ENCODE results near the gene DSCAML1.

DNA sequence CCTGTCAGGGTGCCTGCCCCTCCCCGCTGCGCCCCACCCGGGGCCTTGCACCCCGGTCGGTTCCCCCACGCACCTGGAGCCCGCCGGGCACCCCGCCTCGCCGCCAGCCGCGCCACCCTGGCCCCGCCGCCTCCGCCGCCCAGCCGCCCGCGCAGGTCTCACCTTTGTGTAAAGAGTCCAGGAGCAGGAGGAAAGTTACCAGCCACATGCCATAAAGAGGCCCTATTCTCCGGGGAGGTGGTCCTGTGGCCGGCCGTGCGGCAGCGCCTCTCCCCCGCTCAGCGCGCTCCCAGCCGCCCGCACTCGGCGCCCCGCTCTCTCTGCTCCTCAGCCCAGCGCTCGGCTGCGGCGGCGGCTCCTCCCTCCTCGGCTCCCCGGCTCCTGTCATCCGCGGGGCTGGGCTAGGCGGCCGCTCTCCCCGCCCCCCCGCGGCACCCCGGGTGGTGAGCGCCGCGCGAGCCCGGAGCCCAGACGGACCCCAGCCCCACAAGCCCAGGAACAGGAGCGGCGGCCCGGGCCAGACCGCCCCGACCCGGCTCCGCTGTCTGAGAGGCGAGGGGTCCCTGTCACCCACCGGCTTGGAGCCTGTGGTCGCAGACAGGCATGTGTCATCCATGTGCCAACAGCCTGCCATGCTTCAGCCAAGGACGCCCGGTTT, at the start of gene DSCAML1:
- TF ChIP-seq CTCF (conservative IDR thresholded peaks at IDR 0.05; ENCODE audit: low read depth, low read length) (no peak), EZH2 (IDR thresholded peaks at IDR 0.05; ENCODE audit: low read length, unreplicated experiment) (no peak)
